GM03348 (cell line): ENCODE data around the gene CCL24.
A peak's percentile ranks its signal among the peaks of the same experiment; 100 is the strongest.
"Not testable (repeated sequence)": the region's sequence is repeated elsewhere in the genome, so short reads cannot be mapped to it uniquely, and the experiment has no call there.

Source experiments
- DNase-seq: peaks from one replicate; pipeline ENCODE4 v3.0.0; 2012; ENCODE audit warnings: low spot score

The CCL24 gene

GRCh38 chr7:75780647-75781273 is 32.8 kb downstream of the CCL24 start:
- not testable (repeated sequence) for DNase-seq

GRCh38 chr7:75779516-75779915 is 34.1 kb downstream of the CCL24 start:
- DNase-seq: not testable (repeated sequence)

- DNase-seq: not testable (repeated sequence)
These were observed 34.6 kb downstream of the CCL24 start for GRCh38 chr7:75779035-75779434.

GRCh38 chr7:75776295-75776971 is 37.2 kb downstream of the CCL24 start:
- DNase-seq: peak; percentile 84

- DNase-seq: not testable (repeated sequence)
These were observed 39.6 kb downstream of the CCL24 start for GRCh38 chr7:75773958-75774357.

- DNase-seq: peak; percentile 74
These were observed 41.2 kb downstream of the CCL24 start, which contains the start of gene CCL26 for GRCh38 chr7:75772081-75773077. Gene CCL26, minus strand, starts transcription at chr7:75772211. Its CDS starts 35 bp downstream, at chr7:75772176.

GRCh38 chr7:75771224-75771623 is 42.4 kb downstream of the CCL24 start:
- peak; percentile 45 for DNase-seq

- DNase-seq: peak; percentile 88
These were observed 51.2 kb downstream of the CCL24 start for GRCh38 chr7:75762350-75762917.

- not testable (repeated sequence) for DNase-seq
These were observed 51.8 kb downstream of the CCL24 start for GRCh38 chr7:75761801-75762200.
